Ishikawa (cell line): Measurements from ENCODE around the gene RNF220.

Source experiments
- CEBPB ChIP-seq: IDR thresholded peaks from 2 replicates; pipeline ENCODE4 v1.6.1; 2012
- CREB1 ChIP-seq: IDR thresholded peaks from 2 replicates; pipeline ENCODE4 v1.6.1; 2012; ENCODE audit warnings: low read depth
- EGR1 ChIP-seq: IDR thresholded peaks from 2 replicates; pipeline ENCODE4 v1.6.1; 2012
- EP300 ChIP-seq: IDR thresholded peaks from 2 replicates; pipeline ENCODE4 v1.6.1; 2012; ENCODE audit warnings: borderline replicate concordance
- FOXM1 ChIP-seq: IDR thresholded peaks from 2 replicates; pipeline ENCODE4 v1.6.1; 2012; ENCODE audit warnings: low read depth, borderline replicate concordance
- NFIC ChIP-seq: IDR thresholded peaks from 2 replicates; pipeline ENCODE4 v1.6.1; 2012
- RAD21 ChIP-seq: IDR thresholded peaks from 2 replicates; pipeline ENCODE4 v1.6.1; 2012; ENCODE audit warnings: low read depth
- TAF1 ChIP-seq: IDR thresholded peaks from 2 replicates; pipeline ENCODE4 v1.6.1; 2012; ENCODE audit warnings: low read depth, mild to moderate bottlenecking
- TCF12 ChIP-seq: IDR thresholded peaks from 2 replicates; pipeline ENCODE4 v1.6.1; 2012; ENCODE audit warnings: low read depth
- TEAD4 ChIP-seq: IDR thresholded peaks from 2 replicates; pipeline ENCODE4 v1.6.1; 2012
- YY1 ChIP-seq: IDR thresholded peaks from 2 replicates; pipeline ENCODE4 v1.6.1; 2012; ENCODE audit warnings: low read depth
- ZBTB7A ChIP-seq: IDR thresholded peaks from 2 replicates; pipeline ENCODE4 v1.6.1; 2012; ENCODE audit warnings: low read depth
- TF ChIP-seq, protein P1 (sequence below): IDR thresholded peaks from 2 replicates; pipeline ENCODE4 v1.6.1; 2012
- TF ChIP-seq, protein P2 (sequence below): IDR thresholded peaks from 2 replicates; pipeline ENCODE4 v1.6.1; 2012; ENCODE audit warnings: low read depth, mild to moderate bottlenecking
- TF ChIP-seq, protein P3 (sequence below): IDR thresholded peaks from 2 replicates; pipeline ENCODE4 v1.6.1; 2012

The RNF220 gene

DNA sequence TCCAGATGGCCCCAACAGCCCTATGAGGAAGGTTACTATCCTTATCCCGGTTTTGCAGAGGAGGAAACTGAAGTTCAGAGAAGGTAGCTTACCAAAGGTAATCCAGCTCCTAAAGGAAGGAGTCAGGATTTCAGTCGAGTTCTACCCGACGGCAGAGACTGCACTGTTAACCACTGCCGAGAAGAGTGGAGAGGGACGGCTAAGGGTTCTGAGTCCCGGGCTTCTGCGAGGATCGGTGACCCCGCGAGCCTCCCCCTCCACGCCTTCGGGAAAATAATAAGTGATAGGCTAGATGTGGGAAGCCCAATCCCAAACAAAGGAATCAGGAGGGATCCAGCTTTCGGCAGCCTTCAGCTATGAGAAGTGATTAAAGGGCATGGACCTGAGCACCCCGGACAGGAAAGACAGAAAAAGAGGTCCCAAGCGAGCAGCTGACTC lies 268.6 kb downstream of the RNF220 start:
- peak; percentile 34; the same call in 1 of the 2 replicates for TF ChIP-seq TAF1
- no peak for TF ChIP-seq YY1

DNA sequence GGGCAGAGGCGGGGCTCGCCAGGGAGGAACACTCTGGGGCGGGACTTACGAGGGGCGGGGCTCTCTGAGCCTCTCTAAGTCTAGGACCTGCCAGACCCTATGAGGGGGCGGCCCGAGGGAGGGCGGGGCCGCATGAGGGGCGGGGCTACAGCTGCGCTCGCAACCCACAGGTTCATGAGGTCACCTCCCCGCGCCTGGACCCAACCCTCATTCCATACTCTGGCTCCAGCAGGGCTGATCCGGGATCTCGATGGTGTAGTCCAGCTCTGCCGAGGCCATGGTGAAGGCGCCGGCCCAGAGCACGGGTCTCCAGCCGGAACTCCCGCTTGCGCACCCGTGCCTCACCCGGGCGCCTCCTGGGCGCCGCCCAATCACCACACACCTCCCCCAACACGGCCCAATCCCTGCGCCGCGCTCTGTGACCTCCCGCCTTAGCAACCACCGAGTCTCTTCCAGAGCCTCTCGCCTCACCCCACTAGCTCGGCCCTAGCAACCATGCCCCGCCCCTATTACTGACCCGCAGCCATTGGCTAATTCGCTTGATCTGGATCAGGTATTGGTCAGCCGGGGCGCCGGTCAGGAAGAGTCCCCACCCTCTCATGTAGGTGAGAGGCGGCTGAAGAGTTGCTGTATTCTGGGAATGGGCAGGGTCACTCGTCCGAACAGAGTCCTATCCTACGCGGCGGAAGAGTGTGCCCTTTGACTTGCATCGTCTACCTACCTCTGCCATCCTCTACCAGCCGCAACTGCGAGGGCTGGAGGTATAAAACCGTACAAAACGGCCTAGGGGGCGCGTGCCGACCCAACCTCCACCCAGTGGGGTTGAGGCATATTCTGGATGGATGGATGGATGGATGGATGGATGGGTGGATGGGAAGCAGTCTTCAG lies 269.3 kb downstream of the RNF220 start, which contains the start of the genes ARMH1 and TMEM53:
ARMH1 (plus strand) TSS at position 602 of the 888 bp plus-strand sequence. CDS start 14,984 bp downstream, outside the sequence.
TMEM53 (minus strand) TSS at position 369 of the 888 bp plus-strand sequence; CDS start at position 279, 90 bp downstream.
- TF ChIP-seq YY1 (peak; percentile 11; the same call in 1 of the 2 replicates), EGR1 (peak; percentile 30; the same call in 1 of the 2 replicates), RAD21 (no peak), TAF1 (peak; percentile 18; the same call in 1 of the 2 replicates)
- TF ChIP-seq, protein P1, sequence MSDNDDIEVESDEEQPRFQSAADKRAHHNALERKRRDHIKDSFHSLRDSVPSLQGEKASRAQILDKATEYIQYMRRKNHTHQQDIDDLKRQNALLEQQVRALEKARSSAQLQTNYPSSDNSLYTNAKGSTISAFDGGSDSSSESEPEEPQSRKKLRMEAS, result peak; percentile 36; the same call in 1 of the 2 replicates

DNA sequence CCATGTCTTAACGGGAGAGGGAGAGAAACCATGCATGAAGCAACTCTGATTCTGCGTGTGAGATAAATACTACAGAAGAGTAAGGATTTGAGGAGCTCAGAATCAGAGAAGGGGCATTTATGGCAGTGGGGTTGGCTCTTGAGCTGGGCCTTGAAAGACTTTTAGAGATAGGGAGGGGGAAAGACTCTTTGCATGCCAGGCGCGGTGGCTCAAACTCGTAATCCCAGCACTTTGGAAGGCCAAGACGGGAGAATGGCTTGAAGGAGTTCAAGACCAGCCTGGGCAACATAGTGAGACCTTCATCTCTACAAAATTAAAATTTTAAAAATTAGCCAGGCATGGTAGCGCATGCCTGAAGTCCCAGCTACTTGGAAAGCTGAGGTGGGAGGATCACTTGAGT lies 270.1 kb downstream of the RNF220 start:
- TF ChIP-seq EP300 (no peak), RAD21 (no peak), CEBPB (no peak), NFIC (no peak), FOXM1 (no peak), TEAD4 (no peak), TCF12 (no peak), CREB1 (no peak), EGR1 (no peak), TAF1 (no peak), ZBTB7A (no peak), YY1 (no peak)
- TF ChIP-seq, protein P2, sequence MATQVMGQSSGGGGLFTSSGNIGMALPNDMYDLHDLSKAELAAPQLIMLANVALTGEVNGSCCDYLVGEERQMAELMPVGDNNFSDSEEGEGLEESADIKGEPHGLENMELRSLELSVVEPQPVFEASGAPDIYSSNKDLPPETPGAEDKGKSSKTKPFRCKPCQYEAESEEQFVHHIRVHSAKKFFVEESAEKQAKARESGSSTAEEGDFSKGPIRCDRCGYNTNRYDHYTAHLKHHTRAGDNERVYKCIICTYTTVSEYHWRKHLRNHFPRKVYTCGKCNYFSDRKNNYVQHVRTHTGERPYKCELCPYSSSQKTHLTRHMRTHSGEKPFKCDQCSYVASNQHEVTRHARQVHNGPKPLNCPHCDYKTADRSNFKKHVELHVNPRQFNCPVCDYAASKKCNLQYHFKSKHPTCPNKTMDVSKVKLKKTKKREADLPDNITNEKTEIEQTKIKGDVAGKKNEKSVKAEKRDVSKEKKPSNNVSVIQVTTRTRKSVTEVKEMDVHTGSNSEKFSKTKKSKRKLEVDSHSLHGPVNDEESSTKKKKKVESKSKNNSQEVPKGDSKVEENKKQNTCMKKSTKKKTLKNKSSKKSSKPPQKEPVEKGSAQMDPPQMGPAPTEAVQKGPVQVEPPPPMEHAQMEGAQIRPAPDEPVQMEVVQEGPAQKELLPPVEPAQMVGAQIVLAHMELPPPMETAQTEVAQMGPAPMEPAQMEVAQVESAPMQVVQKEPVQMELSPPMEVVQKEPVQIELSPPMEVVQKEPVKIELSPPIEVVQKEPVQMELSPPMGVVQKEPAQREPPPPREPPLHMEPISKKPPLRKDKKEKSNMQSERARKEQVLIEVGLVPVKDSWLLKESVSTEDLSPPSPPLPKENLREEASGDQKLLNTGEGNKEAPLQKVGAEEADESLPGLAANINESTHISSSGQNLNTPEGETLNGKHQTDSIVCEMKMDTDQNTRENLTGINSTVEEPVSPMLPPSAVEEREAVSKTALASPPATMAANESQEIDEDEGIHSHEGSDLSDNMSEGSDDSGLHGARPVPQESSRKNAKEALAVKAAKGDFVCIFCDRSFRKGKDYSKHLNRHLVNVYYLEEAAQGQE, result no peak
- TF ChIP-seq, protein P1, result no peak
- TF ChIP-seq, protein P3, sequence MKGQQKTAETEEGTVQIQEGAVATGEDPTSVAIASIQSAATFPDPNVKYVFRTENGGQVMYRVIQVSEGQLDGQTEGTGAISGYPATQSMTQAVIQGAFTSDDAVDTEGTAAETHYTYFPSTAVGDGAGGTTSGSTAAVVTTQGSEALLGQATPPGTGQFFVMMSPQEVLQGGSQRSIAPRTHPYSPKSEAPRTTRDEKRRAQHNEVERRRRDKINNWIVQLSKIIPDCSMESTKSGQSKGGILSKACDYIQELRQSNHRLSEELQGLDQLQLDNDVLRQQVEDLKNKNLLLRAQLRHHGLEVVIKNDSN, result no peak

DNA sequence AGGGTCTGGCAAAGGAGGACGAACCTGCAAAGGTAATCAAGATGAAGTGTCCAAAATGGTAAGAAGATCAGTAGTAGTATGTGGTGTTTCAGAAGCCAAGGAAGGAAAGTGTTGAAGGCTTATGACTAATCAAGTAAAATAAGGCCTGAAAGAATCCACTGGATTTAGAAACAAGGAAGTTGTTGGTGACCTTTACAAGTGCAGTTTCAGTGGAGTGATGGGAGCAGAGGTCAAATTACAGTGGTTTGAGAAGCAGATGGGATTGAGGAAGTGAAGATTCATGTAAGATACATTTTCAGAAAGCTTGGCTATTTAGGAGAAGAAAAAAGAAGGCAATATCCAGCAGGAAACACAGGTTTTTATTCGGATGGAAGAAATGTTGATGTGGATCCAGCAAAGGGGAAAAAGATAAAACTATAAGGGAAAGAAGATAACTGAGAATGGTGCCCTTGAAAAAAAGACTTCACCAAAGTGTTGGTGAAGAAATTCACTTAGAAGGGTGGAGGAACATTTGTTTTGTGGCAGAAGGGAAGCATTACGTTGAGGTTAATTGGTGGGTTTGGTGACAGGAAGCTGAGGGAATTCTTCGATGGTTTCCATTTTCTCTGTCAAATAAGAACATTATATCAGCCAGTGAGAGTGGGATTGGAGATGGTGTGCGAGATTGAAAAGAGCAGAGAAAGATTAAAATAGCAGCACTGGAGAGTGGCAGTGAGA lies 271.6 kb downstream of the RNF220 start:
- TF ChIP-seq TAF1 (no peak), NFIC (no peak), FOXM1 (no peak), RAD21 (no peak), CEBPB (no peak), TEAD4 (no peak), CREB1 (no peak), TCF12 (no peak), EGR1 (no peak), EP300 (no peak), YY1 (no peak), ZBTB7A (no peak)
- TF ChIP-seq, protein P3, result no peak
- TF ChIP-seq, protein P2, result no peak
- TF ChIP-seq, protein P1, result no peak

DNA sequence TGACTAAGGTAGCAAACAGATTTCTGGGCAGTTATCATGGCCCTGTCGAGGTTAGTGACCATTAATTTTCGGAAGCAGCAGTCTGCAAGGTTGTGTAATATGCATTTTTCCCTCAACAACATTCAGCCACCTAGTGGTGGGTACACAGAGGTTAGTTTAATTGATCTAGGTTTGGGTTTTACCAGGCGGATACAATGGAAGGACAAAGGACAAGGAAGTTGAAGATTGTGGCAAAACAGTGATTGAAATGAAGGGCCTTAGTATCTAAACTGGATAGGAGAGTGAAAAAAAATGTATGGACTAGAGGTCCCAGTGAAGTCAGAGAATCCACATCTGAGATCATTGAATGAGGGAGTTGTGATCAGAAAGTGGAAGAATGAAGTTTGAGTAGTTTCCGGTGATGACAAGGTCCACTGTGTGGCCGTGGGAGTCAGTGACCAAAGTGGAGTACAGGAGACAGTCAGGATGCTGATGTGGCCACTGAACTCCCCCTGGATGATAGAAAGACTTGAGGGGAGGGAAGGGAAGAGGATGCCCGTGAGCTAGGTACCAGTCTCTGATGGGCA lies 272.2 kb downstream of the RNF220 start:
- TF ChIP-seq RAD21 (peak; percentile 44), YY1 (no peak), CEBPB (peak; percentile 79), TCF12 (no peak)
